NCI-H82 treated with DMSO at 0.1 percent for 48 hours (cell line): ENCODE measurements around the gene MEF2C.
"Not testable (repeated sequence)": the region's sequence is repeated elsewhere in the genome, so short reads cannot be mapped to it uniquely, and the experiment has no call there.

Experiments
- DNase-seq: peaks from one replicate; lab custom pipeline; 2025; ENCODE audit not compliant: unreplicated experiment; lab: John Stamatoyannopoulos, UW

The MEF2C gene

DNA sequence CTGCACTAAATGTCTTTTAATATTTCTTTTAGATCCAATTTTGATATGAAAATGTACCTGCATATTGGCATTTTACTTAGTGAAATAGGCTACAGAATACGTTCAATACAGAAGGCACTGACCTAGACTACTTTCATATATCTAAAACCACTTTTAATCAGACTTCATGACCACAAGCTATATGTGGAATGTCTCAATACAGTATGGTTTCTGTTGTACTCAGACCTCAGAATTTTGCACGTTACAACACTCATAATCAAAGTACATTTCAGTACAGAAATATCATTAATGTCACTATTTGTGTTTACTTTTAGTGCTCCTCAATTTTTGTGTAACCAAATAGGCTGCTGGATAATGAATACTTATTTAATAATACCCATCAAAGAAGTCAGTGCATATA, 74.8 kb downstream of the MEF2C start:
- no peak for DNase-seq

GRCh38 chr5:88807327-88807726, 75.7 kb downstream of the MEF2C start:
- no peak for DNase-seq

- no peak for DNase-seq
Measured at GRCh38 chr5:88806338-88806737, 76.6 kb downstream of the MEF2C start.

DNA sequence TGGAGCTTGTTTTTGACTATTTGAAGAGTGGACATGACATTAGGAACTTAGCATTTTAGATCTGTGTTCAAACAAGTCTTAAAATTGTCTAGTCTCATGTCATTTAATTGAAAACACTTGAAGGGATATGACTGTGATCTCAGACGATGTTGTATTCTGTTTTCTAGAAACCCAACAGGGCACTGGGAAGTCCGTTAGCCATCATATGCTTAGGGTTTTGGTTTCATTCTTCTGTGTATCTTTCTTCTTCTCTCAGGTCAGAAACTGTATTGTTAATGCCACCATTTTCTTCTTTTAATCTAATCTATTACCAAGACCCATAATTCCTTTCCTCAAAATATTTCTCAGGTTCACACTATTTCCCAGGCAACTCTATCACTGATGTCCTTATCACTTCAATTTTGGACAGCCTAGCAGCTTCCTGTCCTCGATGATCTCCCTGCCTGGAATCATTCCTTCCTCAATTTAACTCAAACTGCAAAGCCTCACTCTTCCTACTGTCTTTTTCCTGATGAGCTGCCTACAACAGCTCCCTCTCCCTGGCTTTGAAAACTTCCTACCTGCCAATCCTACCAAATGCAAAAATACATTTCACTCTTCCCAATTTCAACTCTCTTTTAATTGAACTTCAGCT, 77.7 kb downstream of the MEF2C start:
- DNase-seq, result no peak

DNA sequence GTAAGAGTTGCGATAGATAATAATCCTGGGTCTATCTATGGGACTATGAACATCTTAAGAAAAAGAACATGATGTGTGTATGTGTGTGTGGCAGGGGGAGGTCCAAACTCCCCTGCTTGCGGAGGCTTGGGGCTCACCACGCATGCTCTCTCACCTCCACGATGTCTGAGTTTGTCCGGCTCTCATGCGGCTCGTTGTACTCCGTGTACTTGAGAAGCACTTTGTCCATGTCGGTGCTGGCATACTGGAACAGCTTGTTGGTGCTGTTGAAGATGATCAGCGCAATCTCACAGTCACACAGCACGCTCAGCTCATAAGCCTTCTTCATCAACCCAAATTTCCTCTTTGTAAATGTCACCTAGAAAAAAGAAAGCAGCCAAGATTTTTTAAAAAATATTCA, 78.5 kb downstream of the MEF2C start:
- no peak for DNase-seq

GRCh38 chr5:88803309-88803708, 79.7 kb downstream of the MEF2C start:
- no peak for DNase-seq

DNA sequence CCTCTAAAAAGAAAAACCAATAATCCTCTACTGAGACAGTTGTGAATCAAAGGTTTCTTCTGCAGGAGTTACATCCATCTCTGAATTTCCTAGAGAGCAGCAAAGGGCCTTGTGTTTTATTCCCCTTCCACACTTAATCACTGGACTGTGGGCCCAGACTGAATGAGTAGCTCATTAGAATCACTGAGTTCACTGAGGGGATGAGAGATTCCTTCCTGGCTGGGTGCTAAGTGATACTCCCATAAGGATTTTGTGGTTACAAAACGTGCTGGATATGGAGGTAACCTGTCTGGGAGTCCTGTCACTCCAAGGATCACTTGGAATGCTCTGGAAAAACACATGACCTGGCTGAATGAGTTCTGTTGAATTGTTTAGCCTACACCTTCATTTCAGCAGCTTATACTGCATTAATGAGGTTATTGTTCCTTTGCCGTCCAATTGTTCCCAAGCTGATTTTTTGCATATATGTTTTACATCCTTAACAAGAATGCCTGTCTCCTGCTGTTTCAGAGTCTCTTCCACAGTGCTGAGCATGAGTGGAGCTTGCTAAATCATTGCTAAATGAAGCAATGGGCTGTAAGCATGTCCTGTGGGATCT, 82.9 kb downstream of the MEF2C start:
- no peak for DNase-seq

GRCh38 chr5:88798933-88799332, 84.1 kb downstream of the MEF2C start:
- not testable (repeated sequence) for DNase-seq

DNA sequence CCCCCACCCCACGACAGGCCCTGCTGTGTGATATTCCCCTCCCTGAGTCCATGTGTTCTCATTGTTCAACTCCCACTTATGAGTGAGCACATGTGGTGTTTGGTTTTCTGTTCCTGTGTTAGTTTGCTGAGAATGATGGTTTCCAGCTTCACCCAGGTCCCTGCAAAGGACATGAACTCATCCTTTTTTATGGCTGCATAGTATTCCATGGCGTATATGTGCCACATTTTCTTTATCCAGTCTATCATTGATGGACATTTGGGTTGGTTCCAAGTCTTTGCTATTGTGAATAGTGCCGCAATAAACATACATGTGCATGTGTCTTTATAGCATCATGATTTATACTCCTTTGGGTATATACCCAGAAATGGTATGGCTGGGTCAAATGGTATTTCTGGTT, 89.2 kb downstream of the MEF2C start:
- not testable (repeated sequence) for DNase-seq

DNA sequence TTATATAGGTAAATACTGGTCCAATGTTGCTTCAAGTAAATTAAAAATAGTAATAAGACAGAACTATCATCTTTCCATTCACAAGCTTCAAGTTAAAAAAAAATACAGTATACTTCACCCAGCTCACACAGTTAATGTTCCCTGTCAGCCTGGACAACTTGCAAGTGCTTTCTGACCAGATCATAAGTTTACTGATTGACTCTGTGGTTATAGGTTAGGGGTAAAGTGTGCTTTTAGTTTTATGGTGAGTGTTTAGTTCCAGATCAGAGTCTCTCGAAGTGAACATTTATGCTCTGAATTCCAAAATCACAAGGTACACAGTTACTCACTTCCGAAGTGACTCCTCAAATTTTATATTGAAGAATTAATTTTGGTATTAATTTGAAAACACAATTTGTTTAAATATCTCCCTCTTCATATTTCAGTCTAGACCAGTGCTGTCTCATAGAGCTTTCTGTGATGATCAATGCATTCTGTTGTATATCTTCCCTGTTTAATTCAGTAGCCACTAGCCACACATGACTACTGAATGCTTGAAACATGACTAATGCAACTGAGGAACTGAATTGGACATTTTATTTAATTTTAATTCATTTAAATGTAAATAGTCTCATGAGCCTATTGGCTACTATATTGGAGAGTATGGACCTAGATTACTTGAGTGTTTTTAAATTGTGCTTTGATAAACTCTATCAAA, 90.7 kb downstream of the MEF2C start:
- no peak for DNase-seq

GRCh38 chr5:88787856-88788255, 95.1 kb downstream of the MEF2C start:
- DNase-seq, result no peak

DNA sequence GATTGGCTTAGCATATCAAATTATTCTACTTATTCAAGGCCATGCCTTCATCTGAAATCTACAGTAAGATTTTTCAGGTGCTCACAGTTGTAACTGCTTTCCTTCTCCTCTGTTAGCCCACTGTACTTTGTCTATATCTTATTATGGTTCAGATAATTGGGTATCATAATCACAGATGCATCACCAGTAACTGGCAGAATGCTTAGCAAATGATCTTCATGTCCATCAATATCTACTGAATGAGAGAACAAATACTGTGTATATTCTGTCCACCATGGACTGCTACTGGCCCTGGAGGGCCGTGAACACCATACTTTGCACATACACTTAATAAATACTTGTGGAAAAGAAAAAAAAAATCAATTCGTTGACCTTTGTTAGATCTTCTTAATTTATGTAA, 96.2 kb downstream of the MEF2C start:
- no peak for DNase-seq

GRCh38 chr5:88785746-88786565, 97.0 kb downstream of the MEF2C start:
- DNase-seq, result no peak

DNA sequence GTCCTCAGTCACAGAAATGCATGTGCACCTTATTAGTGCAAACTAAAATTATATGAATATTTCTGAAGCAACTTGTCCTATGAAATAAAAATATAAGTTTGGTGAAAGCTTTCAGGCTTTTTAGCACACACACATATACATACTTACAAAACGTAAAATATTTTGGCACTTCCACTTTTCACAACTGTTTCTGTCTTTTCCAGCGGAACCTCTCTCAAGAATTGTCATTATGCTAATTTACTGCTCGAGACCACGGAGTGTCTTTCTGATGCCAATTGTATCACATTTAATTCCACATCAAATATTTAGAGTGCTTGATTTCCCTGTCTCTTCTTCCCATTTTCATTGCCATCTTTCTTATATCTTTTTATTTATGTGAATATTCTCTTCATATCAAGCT, 100.4 kb downstream of the MEF2C start:
- DNase-seq, result no peak

DNA sequence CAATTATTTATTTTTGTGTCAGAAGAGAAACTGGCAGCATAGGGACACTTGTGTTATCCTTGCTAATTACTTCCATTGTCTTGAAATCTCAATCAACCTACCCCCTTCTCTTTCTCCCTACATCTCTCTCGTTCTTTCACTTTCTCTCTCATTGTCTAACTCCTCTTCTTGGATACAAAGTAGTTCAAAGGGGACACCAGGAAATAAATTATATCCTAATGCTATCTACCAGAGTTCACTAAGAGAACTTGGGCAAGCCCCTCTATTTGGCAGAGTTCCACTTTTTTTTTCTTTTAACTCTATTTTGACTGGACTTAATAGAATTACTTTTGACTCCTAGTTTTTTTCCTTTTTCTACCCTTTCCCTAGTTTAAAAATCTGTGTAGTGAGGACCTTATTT, 102.2 kb downstream of the MEF2C start:
- no peak for DNase-seq

DNA sequence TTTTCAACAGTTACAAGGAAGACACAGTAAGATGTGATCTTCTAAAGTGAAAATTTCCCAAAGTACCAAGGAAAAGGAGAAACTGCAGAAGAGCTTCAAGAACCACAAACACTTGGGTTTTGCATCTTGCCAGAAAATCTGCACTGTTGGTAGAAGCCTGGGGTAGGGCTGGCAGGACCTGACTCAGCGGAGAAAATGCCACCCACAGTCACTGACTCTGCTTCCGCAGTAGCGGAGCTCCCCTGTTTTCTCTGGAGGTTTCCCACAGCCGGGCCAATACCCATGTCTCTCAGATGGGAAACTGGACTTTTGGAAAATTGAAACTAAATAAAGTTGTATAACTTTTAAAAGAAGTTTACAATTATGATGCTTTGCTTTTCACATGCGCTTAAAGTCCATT, 104.2 kb downstream of the MEF2C start:
- DNase-seq, result no peak

DNA sequence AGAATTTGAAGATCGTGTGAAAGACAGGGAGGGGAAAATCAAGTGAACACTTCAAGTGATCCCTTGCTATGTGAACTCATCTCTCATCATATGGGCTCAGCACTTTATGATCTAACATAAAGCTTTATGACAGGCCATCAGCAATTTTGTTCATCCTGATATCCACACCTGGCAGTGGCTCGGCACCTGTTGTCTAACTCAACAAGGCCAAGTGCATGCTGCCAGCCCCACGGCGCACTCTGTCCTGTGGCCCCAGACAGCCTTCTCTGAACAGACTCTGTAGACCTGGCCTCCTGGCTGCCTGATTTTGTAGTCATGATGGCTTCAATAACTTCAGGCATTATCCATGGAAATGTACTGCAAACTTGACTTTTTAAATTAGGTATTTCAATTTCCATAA, 106.3 kb downstream of the MEF2C start:
- no peak for DNase-seq

DNA sequence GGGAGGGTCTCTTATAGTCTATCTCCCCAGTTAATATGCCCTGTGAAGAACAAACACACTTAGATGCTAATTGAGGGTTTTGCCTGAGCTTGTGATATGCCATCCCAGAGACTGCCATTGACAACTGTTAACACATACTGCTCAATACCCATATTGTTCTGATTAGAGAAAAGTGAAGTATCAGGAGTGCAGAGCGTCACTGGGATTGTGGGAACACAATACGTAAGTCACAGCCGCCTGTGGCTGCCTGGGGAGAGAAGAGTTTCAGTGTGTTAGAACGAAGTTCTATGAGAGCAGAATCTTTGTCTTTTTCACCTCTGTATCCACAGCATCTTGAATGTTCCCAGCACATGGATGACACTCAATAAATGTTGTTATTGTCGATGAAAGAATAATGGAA, 110.2 kb downstream of the MEF2C start:
- DNase-seq, result no peak

DNA sequence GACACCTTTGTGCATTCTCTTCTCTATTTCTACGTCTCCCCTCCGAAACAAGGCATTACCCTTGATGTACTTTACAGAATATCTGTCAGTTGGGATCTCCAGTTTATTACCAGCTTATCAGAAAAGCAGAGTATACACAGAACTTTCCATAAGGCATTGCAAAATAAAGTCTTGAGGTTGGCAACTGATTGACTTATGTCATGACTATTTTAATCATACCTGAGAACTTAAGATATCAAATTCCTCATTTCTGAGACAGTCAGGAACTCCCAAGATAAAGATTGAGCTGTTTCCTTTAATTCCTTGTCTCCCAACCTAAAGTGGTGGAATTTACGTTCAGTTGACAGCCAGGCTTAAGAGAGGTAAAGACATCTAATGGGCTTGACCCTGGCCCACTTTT, 110.9 kb downstream of the MEF2C start:
- DNase-seq, result no peak

DNA sequence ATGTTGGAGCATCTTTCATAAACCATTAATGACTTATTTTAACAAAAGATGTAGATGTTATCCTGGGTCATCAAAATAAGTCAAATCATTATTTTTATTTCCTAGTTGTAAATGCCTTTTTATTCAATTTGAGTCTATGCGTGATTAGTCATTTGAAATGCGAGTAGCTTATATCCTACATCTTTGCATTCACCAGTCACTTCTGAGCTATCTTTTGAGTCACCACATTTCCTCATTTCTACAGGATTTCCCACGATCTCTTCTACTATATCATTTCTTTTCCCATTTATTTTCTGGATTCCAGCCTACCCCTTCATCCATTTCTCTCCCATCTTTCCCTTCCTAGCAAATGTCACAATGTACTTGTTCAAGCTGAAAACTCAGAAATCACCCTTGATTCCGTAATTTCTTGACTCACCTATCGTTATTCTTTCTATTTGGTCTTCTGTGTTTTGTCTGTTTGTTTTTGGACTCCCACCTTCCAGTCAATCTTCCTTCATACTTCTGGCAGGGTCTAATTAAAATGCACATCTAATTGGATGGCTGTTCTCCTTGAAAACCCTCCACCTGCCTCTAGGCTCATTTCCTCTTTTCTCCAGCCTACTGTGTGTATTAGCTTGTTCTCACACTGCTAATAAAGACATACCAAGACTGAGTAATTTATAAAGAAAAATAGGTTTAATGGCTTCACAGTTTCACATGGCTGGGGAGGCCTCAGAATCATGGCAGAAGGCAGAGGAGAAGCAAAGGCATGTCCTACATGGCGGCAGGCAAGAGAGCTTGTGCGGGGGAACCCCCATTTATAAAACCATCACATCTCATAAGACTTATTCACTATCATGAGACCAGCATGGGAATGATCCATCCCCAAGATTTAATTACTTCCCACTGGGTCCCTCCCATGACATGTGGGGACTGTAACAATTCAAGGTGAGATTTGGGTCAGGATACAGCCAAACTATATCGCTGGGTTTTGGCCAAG, 112.4 kb downstream of the MEF2C start:
- no peak for DNase-seq

DNA sequence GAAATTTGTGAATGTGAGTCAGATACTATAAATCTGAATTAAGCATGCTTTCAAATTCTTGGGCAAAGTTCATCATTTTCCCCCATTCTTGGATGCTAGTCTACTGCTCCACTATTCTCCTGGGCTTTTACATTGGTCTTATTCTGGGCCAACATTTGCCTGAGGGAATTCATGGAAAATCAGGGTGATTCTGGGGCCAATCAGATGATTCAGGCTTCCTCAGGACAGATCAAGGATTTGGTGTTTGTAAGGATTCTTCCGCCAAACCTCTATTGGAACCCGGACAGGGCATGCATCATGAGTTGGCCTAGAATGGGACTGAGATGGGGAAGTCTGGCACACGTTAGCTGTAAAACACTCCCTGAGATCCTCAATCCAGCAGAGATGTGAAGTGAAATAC, 113.8 kb downstream of the MEF2C start:
- DNase-seq, result no peak
